GM12873 (cell line): Measurements from ENCODE around the gene CHST8.

Experiments
- TF ChIP-seq, protein P1 (sequence below): IDR thresholded peaks from 2 replicates; pipeline ENCODE4 v1.5.1; 2012; ENCODE audit warnings: low read depth, mild to moderate bottlenecking, moderate library complexity, low read length, control low read depth; ENCODE audit not compliant: insufficient read depth; ENCODE audit errors: missing control alignments

The CHST8 gene

DNA sequence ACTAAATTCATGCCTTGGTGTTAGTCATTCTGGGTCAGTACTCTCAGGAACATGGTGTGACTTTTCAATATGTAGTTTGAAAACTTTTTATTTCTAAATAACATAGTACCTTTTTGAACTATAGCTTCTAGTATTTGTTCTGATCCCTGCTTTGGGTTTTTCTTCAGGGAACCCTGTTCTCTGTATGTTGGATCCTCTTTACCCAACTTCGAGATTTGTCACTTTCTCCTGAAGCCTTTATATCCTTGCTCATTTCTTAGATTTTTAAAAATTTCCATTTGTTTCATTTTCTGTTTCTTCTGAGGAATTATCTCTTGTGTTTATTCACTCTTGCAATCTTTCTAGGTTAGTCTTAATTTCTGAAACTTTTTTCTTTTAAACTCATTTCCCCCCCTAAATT, 12.4 kb upstream of the CHST8 start:
- TF ChIP-seq, protein P1, sequence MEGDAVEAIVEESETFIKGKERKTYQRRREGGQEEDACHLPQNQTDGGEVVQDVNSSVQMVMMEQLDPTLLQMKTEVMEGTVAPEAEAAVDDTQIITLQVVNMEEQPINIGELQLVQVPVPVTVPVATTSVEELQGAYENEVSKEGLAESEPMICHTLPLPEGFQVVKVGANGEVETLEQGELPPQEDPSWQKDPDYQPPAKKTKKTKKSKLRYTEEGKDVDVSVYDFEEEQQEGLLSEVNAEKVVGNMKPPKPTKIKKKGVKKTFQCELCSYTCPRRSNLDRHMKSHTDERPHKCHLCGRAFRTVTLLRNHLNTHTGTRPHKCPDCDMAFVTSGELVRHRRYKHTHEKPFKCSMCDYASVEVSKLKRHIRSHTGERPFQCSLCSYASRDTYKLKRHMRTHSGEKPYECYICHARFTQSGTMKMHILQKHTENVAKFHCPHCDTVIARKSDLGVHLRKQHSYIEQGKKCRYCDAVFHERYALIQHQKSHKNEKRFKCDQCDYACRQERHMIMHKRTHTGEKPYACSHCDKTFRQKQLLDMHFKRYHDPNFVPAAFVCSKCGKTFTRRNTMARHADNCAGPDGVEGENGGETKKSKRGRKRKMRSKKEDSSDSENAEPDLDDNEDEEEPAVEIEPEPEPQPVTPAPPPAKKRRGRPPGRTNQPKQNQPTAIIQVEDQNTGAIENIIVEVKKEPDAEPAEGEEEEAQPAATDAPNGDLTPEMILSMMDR = no peak

DNA sequence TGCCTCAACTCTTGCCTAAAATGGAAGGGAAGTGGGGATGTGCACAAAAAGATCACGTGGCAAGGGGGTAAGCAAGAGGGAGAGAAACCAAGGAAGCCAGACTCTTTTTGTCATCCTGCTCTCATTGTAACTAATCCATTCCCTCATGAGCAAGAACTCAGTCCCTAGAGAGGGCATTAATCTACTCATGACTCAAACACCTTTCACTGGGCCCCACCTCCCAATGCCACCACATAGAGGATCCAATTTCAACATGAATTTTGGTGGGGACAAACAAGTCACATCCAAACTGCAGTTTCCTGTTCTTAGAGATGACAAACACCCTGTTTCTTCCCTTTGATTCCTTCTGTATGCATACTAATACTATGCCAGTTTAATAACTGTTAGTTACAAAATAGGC, 11.2 kb upstream of the CHST8 start:
- TF ChIP-seq, protein P1 = no peak

DNA sequence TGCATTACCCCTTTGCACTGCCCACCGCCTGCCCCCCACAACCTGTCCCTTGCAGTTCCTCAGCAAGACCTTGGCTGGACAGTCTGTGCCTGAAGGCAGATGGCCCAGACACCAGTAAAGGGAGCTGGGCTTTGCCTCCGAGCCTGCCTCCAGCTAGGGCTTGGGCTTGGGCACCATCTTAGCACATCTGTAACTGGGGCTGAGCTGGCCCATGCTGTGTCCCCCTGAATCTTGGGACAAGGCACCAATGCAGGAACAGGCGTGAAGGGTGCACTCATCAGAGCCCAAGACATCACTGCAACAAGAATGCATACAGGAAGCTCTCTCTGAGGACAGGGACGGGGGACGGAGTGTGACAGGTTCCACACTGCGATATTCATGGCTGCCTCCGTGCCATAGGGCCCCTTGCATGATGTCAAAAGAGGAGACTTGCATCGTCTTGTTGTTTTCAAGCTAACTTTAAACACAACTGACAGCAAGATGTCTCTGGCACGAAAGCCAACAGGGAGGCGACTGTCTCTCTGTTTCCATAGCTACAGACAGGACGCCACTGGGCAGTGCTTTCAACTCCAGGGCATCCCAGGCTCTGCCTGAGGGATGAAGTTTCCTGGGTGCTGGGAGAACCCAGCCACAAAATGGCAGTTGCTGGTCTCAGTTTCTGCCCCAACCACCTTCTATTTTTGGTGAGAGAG, 8.7 kb upstream of the CHST8 start:
- TF ChIP-seq, protein P1 = no peak

DNA sequence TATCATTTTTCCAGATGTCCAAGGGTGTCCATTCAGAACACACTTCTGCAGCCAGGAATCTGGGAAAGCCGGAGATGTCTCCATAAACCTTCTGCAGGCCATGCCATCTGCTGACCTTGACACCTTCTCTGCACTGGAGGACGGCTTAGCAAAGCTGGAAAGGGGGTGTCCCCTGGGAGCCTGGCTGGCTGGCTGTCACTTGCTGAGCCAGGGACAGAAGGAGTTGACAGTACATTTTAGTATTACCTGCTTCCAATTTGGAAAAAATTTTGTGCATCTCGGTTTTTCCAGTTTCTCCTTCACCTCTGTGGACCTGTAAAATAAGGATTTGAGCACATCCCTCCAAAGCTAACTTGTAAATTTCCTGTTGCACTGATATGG, 8.1 kb upstream of the CHST8 start:
- TF ChIP-seq, protein P1 = no peak

DNA sequence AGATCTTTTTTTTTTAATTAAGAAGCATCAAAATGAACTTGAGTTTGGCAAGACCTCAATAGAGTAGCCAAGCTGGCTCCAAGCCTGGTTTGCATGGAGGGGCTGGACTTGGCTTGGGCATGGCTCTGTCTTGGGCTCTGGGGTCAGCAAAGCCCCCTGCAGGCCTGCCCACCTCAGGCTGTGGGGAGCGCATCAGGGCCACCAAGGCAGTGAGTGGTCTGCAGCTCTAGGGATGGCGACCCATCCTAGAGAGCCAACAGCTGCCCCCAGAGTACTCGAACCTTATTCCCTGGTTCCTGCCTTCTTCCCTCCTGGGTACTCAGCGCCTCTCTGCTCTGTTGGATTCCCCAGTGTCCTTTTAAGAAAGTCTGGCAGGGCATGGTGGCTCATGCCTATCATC, 5.4 kb upstream of the CHST8 start:
- TF ChIP-seq, protein P1 = no peak

DNA sequence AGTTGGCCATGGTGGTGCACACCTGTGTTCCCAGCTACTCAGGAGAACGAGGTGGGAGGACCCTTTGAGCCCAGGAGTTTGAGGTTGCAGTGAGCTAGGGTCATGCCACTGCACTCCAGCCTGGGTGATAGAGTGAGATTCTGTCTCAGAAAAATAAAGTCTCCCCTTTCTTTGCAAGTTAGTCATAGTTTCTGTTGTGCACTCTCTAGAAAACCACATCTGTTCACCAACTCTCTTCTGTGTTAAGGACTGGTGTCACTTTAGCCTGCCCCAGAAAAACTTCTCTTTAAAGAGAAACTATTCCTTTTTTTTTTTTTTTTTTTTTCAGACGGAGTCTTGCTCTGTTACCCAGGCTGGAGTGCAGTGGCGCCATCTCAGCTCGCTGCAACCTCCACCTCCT, 4.9 kb upstream of the CHST8 start:
- TF ChIP-seq, protein P1 = no peak

DNA sequence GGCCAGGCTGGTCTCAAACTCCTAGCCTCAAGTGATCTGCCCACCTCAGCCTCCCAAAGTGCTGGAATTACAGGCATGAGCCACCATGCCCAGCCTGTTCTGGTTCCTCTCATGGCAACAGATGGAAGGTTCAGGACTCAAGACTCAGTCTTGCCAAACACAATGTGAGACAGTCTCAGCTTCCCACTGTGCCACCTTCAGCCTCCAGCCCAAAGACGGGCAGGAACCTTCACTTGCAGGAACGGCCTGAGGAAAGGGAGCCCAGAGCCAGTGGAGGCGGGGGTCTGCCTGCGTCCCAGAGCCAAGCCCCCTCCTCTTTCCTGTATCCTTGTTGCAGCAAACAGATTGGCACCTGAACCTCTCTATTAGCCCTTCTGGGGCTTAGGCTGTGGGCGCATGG, 2.9 kb upstream of the CHST8 start:
- TF ChIP-seq, protein P1 = no peak
